ENCODE data around the gene MAB21L4. TPM values are rescaled to one million over a fixed set of nuclear protein-coding genes. Genes with fewer than 3 reads are reported as not detected.

MAB21L4 gene
- total and polyA plus RNA-seq, 10 donors, result 0.04 to 0.70 (median 0.23) TPM; not detected in 6

GRCh38 chr2:240928476-240929363 lies 32.8 kb upstream of the MAB21L4 start:
- Histone ChIP-seq H3K36me3 (no peaks in the 10 kb centered on the region), H3K9me3 (peaks cover 0 to 6% (median 0%) of the 10 kb centered on the region in 8 donors), H3K27me3 (replicated peaks in 1 of 7) (peaks cover 0 to 9% (median 0%) of the 10 kb centered on the region in 7 donors), H3K4me3 (no peak overlapping the region), H3K27ac (no peak overlapping the region), H3K4me1 (peaks cover 0 to 5% (median 0%) of the 10 kb centered on the region in 6 donors)
- DNase-seq, result peak; percentile 47
- intact Hi-C loops (cut with DNase I; ENCODE audit: low total_unique reads), result no loop called here
- no peak for TF ChIP-seq POLR2A (IDR thresholded peaks at IDR 0.05)
- TF ChIP-seq, protein P1, sequence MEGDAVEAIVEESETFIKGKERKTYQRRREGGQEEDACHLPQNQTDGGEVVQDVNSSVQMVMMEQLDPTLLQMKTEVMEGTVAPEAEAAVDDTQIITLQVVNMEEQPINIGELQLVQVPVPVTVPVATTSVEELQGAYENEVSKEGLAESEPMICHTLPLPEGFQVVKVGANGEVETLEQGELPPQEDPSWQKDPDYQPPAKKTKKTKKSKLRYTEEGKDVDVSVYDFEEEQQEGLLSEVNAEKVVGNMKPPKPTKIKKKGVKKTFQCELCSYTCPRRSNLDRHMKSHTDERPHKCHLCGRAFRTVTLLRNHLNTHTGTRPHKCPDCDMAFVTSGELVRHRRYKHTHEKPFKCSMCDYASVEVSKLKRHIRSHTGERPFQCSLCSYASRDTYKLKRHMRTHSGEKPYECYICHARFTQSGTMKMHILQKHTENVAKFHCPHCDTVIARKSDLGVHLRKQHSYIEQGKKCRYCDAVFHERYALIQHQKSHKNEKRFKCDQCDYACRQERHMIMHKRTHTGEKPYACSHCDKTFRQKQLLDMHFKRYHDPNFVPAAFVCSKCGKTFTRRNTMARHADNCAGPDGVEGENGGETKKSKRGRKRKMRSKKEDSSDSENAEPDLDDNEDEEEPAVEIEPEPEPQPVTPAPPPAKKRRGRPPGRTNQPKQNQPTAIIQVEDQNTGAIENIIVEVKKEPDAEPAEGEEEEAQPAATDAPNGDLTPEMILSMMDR (IDR thresholded peaks at IDR 0.05 in 8 of 11, conservative IDR thresholded peaks at IDR 0.05 in 3 of 11), result no peak
- WGBS, 5 donors, result 87 to 95% (median 92%) methylated on average over 24 of the region's 24 CpGs

- H3K4me1 ChIP-seq, result no peaks in the 10 kb centered on the region
- H3K9me3 ChIP-seq, result peaks cover 0 to 6% (median 0%) of the 10 kb centered on the region in 8 donors
- H3K27ac ChIP-seq, result no peak overlapping the region
- H3K36me3 ChIP-seq, result no peaks in the 10 kb centered on the region
- no peak overlapping the region for H3K4me3 ChIP-seq
- intact Hi-C loops (cut with DNase I; ENCODE audit: low total_unique reads), result no loop called here
- 86 to 97% (median 94%) methylated on average over 7 of the region's 7 CpGs for WGBS, 5 donors
- H3K27me3 ChIP-seq (replicated peaks in 1 of 7), result peaks cover 0 to 9% (median 0%) of the 10 kb centered on the region in 7 donors
- TF ChIP-seq, protein P1 (IDR thresholded peaks at IDR 0.05 in 8 of 11, conservative IDR thresholded peaks at IDR 0.05 in 3 of 11), result no peak
- TF ChIP-seq POLR2A (IDR thresholded peaks at IDR 0.05), result no peak
- TF ChIP-seq POLR2AphosphoS5 (IDR thresholded peaks at IDR 0.05), result no peak
- no peak for DNase-seq
These were observed 31.4 kb upstream of the MAB21L4 start for GRCh38 chr2:240927390-240927781.

- peak overlapping the region in 3 of 8 donors; percentile 27 to 38 (median 35) for H3K27ac ChIP-seq
- H3K4me3 ChIP-seq, result no peak overlapping the region
- peak; percentile 72 for DNase-seq
These were observed 30.8 kb upstream of the MAB21L4 start for GRCh38 chr2:240926516-240927389.

More at GRCh38 chr2:240926516-240927389, 30.8 kb upstream of the MAB21L4 start:
- H3K4me1 ChIP-seq, result no peaks in the 10 kb centered on the region
- H3K27me3 ChIP-seq (replicated peaks in 1 of 7), result peaks cover 0 to 9% (median 0%) of the 10 kb centered on the region in 7 donors
- H3K9me3 ChIP-seq, result peaks cover 0 to 6% (median 0%) of the 10 kb centered on the region in 8 donors
- TF ChIP-seq POLR2A (IDR thresholded peaks at IDR 0.05), result no peak
- TF ChIP-seq POLR2AphosphoS5 (IDR thresholded peaks at IDR 0.05), result no peak
- TF ChIP-seq, protein P1 (IDR thresholded peaks at IDR 0.05 in 8 of 11, conservative IDR thresholded peaks at IDR 0.05 in 3 of 11), result no peak
- 68 to 75% (median 71%) methylated on average over 27 to 38 of the region's 38 CpGs for WGBS, 5 donors
- intact Hi-C loops (cut with DNase I; ENCODE audit: low total_unique reads), result no loop called here
- no peaks in the 10 kb centered on the region for H3K36me3 ChIP-seq
